Right forelimb (tissue), 1 donor: Measurements from ENCODE around the gene POFUT2.

Experiments
- DNase-seq: peaks from one replicate; pipeline ENCODE4 v3.0.0-alpha.2; 2018

Gene POFUT2

DNA sequence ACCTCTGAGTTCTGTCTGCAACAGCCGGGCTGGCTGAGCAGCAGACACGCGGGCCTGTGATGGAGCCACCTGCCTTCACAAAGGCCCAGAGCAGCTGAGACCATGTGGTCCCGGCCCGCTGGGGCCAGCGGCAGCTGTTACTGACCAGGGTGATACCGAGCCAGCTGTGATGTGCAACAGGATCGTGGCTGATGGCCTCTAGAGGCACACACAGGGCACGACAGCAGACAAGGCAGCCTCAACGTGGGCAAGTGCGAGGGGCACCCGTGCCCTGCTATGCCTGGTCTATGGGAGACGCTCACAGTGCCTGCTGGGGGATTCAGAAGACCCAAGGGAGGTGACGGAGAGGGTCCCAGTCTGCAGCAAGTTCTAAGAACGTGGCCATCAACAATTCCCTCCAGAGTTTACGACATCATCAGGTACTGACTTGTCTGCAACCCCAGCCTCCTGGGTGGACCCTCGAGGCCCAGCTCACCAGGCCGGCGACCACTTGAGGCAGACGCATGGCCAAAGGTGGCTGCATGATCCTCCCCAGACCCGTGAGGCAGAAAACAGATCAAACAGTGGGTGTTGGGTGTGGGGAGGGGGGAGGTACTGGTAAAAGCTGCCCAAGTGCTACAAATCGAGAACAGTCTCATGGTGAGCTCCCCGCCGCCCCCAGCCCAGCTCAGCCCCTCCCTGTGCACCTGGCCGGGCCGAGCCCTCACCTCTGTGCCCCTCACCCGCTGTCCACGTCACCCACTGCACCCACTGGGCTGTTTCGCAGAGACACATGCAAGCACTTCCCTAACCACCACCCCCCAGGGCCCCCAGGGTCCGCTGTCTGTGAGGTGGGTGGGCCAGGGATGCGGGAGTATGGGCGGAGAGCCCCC, 6.0 kb downstream of the POFUT2 start:
- peak; percentile 71 for DNase-seq

DNA sequence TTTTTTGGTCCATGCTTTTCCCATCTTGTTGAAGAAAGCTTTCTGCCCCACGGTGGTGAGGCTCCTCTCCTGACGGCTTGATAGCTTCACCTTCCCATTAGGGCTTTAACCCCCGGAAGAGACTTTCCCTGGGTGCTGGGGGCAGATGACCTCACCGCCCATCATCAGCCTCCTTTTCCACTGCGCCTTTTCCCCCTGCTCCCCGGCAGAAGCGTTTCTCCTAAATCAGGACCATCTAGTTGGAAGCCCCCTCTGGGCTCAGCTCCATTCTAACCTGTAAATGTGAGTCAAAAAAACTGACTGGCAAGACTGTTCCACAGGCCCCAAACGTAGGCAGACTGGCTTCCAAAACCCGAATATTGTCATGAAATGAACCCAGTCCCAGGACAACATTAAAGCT, 6.7 kb downstream of the POFUT2 start:
- peak; percentile 7 for DNase-seq

DNA sequence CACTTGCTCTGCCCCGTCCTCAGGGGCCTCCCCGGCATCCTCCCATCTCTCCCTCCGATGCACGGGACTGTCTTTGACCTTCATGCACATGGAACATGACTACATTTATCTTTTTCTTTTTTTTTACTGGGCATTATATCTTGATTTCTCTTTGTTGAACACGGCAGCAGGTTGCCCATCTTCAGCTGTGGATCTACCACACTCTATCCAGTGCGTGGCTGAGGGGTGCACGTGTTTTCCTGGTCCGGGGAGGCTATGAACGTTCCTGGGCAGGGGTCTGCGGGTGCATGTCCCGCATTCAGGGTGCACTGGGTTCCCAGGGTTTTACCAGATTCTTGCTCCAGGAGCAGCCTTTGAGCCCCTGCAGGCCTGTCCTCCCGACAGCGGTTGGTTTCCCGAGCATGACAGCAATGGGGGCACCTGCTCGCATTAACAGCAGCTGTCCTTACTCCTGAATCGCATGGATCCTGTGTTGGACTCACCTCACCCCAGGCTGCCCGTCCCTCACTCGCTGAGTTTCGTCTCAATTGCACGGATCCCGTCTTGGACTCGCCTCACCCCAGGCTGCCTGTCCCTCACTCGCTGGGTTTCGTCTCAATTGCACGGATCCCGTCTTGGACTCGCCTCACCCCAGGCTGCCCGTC, 7.4 kb downstream of the POFUT2 start:
- peak; percentile 23 for DNase-seq

DNA sequence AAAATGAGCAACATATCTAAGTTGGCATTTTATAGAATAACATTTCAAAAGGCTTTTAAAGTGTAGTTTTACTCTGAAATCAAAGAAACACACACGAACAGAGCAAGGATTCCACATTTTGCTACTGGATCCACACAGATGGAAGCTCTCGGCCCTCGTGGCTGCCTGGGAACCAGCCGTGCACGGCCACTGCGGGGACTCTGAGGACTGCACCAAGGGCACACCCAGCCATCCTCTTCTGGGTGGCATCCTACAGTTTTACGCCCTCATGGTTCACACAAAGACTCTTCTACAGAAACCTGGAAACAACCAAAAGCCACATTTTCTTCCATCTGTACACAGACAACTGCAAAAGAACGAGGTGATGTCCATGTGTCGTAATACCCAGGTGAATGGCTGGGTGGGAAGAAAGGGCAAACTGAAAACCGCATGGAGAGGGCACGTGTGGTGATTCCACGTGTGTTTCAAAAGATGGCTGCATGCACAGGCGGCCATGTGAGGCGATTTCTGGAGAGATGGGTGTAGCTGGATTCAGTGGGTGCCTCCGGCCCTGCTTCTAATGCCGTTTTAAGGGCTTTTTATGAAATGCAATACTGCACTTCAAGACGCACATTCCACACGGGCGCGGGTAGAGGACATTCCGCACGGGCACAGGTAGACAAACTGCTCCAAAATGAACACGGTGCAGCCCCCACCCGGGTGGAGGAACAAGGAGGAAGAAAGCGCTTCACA, 8.1 kb downstream of the POFUT2 start:
- no peak for DNase-seq

DNA sequence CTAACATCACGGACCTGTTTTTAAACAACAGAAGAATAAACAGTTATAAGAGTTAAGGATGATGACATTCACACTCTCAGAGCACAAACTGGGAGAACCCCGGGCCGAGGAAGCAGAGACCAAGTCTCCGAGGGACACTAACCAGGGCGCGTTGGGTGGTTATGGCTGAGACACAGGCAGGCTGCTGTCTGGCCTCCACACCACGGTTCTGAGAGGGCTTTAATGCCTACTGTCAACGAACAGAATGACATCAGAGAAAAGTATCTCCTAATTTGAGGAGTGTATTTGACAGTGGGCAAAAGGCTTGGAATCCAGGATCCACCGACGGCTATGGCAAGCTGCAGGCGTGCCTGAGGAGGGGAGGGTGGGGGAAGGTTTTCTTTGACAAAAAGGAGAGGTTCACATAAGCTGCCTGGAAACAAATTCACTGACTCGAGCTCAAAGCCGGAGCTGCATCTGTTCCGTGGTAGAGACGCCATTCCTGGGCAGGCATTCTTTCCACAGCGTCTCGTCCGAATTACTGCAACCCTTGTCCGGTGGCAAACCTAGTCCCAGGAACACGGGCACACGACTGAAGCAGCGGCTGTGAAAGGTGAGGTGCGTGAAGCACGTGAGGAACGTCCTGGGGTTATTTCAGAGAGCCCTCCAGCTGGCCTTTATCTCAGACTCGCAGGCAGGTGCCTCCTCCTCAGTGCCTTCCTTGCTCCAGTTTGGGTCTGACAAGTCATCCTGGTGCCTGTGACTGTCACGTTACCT, 9.4 kb downstream of the POFUT2 start:
- DNase-seq: peak; percentile 26

DNA sequence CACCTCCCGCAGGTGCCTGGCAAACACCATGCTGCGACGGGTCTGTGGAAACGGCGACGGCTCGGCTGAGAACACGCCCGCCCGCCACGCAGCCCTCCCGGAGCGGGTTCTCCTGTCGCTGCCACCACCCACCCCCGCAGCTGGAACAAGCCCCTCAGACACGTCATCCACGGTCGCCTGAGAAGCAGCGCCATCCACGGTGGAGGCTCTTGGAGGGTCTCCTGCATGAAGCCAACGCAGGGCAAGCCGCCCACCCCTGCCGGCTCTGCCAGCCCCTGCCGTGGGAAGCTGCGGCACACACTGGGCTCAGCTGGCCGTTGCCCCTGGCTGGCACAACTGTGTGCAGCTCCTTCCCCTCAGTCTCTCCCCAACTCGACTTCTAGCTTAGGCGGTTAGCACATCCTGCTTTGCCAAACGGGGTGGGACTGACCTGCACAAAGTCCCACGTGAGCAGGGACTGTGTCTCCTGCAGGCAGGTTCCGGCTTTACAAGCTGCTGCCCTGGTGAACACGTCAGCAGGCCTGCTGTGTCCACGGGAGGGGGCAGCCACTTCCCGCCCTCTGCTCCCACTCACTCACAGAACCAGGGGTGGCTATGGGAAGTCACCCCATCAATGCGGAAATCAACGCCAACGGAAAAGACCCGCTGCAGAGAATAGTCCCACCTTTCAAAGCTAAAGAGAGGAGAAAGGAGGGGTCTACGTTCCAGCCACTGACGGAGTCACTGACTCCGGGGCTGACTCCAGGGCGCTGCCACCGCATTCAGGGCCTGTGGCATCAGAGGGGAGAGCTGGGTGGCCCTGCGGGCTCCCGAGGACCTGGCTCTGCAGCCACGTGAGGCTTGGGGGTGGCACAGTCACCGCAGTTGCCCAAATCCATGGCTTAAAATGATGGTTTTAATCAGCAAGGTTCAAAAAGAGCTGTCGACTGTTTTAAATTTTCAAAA, 10.3 kb downstream of the POFUT2 start:
- DNase-seq: peak; percentile 41

DNA sequence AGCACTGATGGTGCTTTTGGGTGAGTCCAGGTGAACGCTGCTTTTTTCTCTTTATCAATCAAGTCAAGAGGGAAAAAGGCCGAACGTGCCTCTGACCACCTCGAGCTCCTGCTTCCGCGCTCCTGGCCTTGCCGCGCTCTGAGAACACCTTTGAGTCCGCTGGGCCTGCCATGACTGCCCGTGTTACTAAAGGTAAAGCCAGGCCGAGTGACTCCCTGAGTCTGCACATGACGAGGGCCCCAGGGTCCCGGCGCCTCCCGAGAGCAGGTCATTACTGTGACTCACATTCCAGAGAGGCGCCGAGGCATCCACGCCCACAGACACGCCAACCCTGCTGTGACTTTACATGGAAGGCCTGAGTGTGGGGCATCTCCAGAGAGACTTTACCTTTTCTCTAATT, 11.1 kb downstream of the POFUT2 start:
- peak; percentile 10 for DNase-seq

DNA sequence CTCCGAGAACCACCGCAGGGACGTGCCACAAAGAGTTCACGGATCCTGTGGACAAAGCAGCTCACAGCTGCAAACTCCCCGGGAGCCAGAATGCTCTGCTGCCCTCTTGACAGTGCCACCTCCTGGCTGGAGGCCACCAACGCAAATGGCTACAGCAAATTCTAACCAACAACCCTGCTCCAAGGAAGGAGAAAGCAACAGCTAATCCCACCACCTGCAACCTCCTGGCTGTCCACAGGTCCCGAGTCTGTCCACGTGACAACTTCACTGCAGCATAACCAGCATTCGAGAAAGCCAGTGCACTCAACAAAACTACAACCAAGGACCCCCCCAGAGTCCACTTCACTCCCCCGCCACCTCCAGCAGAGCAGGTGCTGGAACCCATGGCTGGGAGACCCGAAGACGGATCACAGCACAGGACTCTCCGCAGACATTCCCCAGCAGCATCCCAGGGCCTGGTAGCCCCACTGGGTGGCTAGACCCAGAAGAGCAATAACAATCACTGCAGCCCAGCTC, 17.3 kb downstream of the POFUT2 start:
- DNase-seq: peak; percentile 12

DNA sequence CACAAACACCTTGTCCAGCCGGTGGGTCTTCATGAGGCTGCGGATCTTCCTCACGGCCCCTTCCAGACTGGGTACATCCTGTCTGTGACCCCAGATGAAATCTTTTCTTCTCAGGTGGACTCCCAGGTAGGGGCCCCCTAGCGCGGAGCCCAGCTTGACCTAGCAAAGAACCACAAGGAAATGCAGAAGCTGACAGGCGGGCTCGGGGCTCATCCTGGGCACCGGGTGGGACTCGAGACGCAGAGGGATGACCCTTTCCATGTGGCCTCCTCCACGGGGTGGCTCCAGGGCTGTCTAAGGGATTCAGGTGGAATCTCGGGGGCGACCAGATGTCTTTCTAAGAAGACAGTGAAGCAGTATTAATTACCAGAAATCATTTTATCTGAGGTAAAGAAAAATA, 17.8 kb downstream of the POFUT2 start:
- peak; percentile 7 for DNase-seq

DNA sequence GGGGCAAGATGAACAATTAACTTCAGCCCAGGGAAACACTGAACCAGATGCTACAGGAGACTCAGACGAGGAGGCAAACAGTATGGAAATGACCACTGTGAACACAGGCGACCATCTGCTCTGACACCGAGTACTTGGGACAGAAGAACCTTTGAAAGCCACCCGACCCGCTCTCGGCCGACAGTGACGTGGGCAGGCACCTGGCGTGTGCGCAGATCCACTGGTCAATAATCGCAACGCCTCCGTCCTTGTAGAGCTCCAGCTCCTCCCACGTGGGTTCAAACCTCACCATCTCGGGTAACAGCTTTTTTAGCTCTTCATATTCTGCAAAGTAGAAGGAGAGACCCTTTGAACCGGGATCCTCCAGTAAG, 20.3 kb downstream of the POFUT2 start:
- DNase-seq: peak; percentile 3

DNA sequence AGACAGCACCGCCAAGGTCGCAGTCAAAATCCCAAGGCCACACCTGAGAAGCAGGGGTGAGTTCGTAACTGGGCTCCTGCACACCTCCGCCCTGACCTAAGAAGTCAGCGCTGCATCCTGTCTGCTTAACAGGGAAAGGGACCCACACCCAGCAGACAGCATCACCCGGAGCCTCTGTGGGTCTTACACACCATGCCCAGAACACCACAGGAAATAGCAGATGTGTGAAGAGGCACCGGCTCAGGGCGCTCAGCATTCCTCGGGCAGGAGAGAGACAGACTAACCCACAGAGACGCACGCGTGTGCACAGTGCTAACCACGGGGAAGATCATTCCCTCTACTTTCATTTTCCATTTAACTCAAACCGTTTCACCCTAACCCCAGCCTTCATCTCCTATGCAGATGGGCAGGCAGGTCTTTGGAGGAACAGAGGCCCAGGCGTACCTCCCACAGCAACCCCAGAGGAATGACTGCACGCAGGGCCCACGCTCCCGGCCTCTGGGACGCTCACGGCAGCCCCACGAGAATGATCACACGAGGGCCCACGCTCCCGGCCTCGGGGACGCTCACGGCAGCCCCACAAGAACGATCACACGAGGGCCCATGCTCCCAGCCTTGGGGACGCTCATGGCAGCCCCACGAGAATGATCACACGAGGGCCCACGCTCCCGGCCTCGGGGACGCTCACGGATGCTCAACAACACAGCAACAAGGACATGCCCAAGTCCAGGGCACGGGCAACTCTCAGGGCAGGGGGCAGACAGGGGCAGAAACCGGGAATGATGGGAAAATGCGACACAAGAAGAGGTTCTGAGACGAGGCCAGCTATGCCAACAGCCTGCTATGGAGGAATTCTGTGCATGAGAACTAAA, 20.9 kb downstream of the POFUT2 start:
- no peak for DNase-seq

DNA sequence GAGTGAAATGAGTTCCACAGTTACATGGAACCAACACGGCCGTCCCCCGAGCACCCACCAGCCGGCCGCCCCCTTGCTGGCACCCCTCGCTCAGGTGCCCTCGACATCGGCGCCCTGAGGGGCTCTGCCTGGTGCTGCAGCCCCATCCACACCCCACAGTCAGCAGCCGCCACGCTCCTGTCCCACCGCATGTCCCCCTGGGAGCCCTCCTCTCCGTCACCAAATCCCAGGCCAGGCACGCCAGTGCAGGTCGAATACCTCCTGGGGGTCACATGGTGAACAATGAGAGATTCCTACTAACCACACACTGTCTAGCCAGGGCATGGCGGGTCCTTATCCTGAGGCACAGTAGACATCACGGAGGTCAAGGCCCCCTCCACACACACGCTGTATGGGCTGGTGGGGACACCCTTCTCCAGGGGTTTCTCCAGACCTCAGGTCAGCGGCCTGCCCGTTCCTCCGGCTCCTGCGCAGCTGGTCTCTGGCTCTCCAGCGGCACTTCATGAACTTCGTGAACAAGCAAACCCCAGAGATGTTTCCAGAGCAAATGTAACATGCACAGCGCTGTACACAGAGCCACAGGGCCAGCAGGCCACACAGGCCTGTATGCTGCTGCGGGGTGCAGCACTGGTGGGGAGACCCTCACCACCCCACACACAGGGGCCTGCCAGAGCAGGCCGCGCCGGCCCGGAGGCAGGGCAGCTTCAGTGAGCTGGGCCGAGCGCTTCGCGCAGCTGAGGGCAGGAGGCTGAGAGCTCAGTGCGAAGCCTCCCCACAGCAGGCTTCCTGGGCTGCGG, 21.8 kb downstream of the POFUT2 start:
- peak; percentile 31 for DNase-seq

DNA sequence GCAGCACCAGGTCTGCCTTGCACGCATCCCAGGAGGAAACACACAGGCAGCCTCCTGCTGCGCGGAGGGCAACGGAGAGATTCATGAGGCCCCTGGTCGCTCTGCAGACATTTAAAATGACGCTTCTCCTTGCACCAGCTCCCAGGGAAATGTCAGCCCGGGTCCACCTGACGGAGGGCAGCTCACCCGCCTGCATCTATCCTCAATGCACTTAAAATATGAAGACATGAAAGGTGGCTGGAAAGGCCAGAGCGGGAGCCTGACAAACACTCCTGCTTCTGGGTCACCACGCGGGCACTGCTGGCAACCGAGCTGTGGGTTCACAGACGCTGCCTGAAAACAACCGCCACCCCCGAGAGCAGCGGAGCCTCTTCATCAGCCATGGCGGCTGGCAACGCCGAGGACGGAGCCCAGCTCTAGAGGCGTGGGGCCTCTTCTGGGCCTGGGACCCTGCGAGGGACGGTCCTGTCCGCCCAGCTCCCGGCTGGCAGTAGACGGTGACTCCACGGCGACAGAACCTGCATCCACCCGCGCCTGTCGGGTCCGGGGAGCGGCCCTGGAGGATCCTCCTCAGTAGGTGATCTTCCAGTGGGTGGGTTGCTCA, 22.7 kb downstream of the POFUT2 start:
- peak; percentile 29 for DNase-seq

DNA sequence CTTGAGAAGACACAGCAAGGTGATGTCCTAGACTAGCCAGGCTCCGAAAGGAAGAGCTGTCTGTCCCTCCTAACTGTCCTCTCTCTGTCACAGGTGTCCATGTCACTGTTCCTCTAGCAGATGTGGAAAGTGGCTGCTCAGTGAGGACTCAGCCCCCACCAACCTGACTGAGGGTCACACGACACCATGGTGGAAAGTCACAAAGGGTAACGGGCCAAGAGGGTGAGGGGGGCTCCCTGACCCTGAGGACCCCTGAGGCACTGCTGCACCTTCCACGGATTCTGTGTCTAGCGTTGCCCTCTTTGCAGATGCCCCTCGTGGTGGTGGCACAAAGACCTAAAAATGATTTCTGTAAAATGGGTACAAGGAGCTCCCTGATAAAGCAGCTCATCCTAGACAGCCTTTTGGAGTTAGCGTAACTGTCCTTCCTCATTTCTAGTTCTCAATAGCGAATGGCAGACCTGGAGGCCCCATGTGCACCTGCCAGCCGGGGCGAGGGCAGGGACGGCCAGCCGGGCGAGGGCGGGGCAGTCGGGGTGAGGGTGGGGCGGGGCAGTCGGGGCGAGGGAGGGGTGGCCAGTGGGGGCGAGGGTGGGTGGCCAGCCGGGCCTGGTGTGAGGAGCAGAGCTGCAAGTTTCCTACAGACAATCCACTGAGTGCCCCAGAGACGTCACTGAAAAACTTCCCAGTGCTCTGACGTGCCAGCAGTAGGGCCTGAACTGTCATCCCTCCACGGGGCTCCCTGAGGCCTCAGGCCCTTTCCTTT, 23.4 kb downstream of the POFUT2 start:
- peak; percentile 15 for DNase-seq

DNA sequence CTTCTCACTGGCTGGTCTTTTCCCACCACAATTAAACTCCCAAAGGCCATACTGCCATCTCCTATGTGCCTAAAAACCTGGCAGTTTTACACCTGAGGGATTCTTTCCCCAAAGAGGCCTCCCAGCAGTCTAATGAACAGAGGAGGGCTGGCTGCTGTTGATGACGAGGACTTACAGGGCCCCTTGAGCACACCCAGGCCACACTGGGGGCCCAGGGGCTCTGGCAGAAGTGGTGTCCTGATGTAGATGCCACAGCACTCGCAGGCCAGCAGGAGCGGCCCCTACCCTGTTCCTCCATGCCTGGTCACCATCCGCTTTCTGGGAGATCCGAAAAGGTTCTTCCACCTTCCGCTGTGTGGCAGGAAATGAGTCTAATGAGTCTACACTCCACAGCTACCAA, 24.2 kb downstream of the POFUT2 start:
- DNase-seq: peak; percentile 25

DNA sequence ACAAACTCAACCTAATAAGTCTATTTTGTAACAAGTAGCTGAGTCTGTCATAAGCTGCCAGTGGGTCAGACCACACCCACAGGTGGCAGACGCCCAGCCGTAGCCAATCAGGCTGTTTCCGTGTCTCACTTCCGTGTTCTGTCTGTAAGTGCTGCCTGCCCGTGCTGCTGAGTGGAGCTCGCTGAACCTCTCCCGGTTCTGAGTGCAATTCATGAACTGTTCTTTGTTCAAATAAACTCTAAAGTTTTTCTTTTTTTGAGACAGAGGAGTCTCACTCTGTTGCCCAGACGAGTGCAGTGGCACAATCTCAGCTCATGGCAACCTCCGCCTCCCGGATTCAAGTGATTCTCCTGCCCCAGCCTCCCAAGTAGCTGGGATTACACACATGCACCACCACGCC, 25.1 kb downstream of the POFUT2 start:
- no peak for DNase-seq

DNA sequence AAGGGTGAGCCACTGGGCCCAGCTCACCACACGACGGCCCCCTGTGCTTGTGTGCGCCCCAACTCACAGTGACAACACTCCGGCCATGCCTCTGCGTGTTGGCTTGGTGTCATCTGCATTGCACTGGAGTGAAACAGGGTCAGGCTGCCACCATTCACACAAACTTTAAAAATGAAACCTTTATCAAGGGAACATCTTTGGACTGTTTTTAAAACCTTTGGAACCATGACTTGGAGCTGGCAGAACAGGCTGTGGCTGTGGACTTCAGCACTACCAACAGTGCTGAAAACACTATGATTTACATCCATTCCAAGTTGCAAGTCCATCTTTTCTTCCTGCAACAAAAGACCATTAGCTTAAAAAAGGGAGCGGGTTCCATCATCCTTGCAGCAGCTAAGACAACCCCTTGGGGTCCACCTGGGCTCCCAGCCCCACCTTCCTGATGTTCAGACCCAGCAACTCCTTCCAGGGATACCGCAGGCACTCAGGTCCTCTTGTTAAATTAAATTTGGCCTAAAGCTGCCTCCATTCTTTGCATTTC, 25.6 kb downstream of the POFUT2 start:
- DNase-seq: peak; percentile 11

DNA sequence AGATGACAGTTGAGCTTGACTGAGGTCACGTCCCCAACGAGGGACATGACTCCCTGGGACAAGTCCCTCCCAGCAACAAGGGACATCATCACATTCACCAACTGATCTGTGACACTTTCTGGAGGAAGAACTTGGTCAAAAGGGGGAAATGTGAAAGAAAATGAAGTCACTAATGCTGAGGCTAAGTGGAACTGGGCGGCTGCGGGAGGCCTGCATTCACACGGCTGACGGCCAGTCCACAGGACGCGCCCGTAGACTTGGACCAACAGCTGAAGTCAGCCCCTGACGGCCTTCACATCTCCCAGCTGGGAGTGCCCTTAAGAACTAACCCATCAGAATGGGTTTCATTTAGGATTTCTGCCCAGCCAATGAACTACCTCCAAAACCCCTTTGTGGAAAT, 26.6 kb downstream of the POFUT2 start:
- DNase-seq: peak; percentile 15
